Upper lobe of right lung (tissue), 1 donor: Measurements from ENCODE around the gene RGS3. TPM values are rescaled to one million over a fixed set of nuclear protein-coding genes. Genes with fewer than 3 reads are reported as not detected.

Experiments
- ATAC-seq: fragments of 200-7000 bp; cut with Tn5 transposase; one replicate; pipeline ENCODE4 v1.9.1; 2020; ENCODE audit warnings: mild to moderate bottlenecking, moderate library complexity
- DNase-seq: peaks from one replicate; pipeline ENCODE4 v3.0.0-alpha.2; 2020
- H3K27ac ChIP-seq: fragments of 200-600 bp; one replicate; pipeline ENCODE4 v1.8.0; 2022
- H3K27me3 ChIP-seq: fragments of 200-600 bp; one replicate; pipeline ENCODE4 v1.8.0; 2022; ENCODE audit warnings: mild to moderate bottlenecking
- H3K36me3 ChIP-seq: fragments of 200-600 bp; one replicate; pipeline ENCODE4 v1.8.0; 2022
- H3K4me1 ChIP-seq: fragments of 200-600 bp; one replicate; pipeline ENCODE4 v1.8.0; 2022
- H3K4me3 ChIP-seq: fragments of 200-600 bp; one replicate; pipeline ENCODE4 v1.8.0; 2022; ENCODE audit warnings: mild to moderate bottlenecking
- H3K9me3 ChIP-seq: fragments of 200-600 bp; one replicate; pipeline ENCODE4 v1.8.0; 2022
- intact Hi-C: fragments of 100-400 bp; cut with DNase I; formaldehyde crosslinking; loops from one replicate; pipeline ENCODE4 v1.11.0; 2022
- total RNA-seq: library from RNA; stranded (reverse); fragmentation: NEBNext Ultra II Directional; extraction: Animal tissue kit (Norgen Biotek cat#: 25700); gene quantifications from one replicate; pipeline ENCODE4 v1.2.1, GENCODE V29; 2021
- TF ChIP-seq, protein P1 (sequence below): fragments of 200-600 bp; IDR thresholded peaks from one replicate; pipeline ENCODE4 v1.8.0; 2022; ENCODE audit warnings: antibody characterized with exemption
- donor health status: DM: no; HTN: yes; CAD: no; lungs with severe emphysema.

RGS3 gene
- total RNA-seq, 1 donor from 2014 or later: 71.1 TPM

DNA sequence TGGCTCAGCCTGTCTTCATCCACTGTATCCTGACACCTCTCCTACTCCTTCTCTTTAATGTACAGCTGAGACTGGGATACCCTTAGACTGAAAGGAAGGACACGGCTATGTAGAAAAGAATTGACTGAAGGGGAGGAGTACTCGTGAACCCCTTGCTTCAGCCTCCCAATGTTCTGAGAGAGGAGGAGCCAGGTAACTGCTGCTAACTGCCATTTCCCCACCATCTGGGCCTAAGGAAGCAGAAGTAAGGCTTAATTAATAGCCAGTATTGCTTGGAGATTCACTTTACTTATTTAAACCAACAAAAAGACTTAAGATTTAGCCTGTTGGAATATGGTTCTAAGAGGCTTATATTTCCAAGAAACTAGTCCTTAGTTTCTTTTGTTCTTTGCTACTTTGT is 18.8 kb upstream of the RGS3 start:
- no peak for ATAC-seq
- intact Hi-C loops: loop anchor here (5.0 kb wide), 2 partner anchors 143 to 213 kb away; no protein-coding TSS in a partner anchor
- TF ChIP-seq, protein P1, sequence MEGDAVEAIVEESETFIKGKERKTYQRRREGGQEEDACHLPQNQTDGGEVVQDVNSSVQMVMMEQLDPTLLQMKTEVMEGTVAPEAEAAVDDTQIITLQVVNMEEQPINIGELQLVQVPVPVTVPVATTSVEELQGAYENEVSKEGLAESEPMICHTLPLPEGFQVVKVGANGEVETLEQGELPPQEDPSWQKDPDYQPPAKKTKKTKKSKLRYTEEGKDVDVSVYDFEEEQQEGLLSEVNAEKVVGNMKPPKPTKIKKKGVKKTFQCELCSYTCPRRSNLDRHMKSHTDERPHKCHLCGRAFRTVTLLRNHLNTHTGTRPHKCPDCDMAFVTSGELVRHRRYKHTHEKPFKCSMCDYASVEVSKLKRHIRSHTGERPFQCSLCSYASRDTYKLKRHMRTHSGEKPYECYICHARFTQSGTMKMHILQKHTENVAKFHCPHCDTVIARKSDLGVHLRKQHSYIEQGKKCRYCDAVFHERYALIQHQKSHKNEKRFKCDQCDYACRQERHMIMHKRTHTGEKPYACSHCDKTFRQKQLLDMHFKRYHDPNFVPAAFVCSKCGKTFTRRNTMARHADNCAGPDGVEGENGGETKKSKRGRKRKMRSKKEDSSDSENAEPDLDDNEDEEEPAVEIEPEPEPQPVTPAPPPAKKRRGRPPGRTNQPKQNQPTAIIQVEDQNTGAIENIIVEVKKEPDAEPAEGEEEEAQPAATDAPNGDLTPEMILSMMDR: no peak

DNA sequence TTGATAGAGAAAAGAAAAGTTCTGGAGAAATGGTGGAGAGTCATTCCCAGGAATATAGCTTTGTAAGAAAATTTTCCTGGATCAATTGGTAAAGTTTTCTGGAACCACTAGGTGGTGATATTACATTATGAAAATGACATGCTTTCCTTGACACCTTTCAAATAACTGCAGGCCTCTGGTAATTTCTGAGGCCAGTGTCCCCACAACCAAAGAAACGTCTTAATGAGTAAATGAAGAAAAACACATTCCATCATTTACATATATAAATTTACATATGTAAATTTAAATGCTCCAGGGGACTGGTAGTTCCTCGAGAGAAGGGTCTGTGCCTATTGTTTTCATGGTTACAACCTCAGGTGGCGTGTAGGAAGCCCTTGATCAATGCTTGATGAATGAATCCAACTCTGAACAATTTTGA is 17.2 kb upstream of the RGS3 start:
- H3K27ac ChIP-seq: no peak overlapping the region
- no peaks in the 10 kb centered on the region for H3K4me1 ChIP-seq
- DNase-seq (no peak), ATAC-seq (peak; percentile 67)
- TF ChIP-seq, protein P1: peak; percentile 78
- H3K9me3 ChIP-seq: no peaks in the 10 kb centered on the region
- no peak overlapping the region for H3K4me3 ChIP-seq
- no peaks in the 10 kb centered on the region for H3K36me3 ChIP-seq
- no peaks in the 10 kb centered on the region for H3K27me3 ChIP-seq
- intact Hi-C loops: loop anchor here (5.0 kb wide), 2 partner anchors 141 to 211 kb away; no protein-coding TSS in a partner anchor

More for the DNA sequence above, 18.8 kb upstream of the RGS3 start:
- Histone ChIP-seq H3K4me1 (no peaks in the 10 kb centered on the region), H3K9me3 (no peaks in the 10 kb centered on the region), H3K4me3 (no peak overlapping the region), H3K27me3 (no peaks in the 10 kb centered on the region), H3K36me3 (no peaks in the 10 kb centered on the region), H3K27ac (no peak overlapping the region)
- no peak for DNase-seq

DNA sequence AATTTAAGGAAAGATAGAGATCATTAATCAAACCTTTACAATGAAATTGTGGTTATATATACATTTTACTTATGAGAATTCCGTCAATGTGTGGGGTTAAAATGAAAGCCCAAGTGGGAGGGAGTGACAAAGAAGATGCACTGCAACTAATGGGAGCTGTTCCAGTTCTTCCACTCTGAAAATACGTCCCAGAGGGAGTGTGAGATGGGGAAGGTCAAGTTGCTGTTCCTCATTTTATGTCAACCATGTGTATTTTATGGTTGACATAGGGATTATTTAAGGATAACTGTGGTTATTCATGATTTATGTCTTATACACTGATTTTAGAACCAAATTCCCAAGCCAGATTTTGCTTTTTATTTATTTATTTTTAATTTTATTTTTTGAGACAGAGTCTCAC is 14.2 kb upstream of the RGS3 start:
- intact Hi-C loops: loop anchor here (5.0 kb wide), 2 partner anchors 138 to 208 kb away; no protein-coding TSS in a partner anchor
- no peak overlapping the region for H3K27ac ChIP-seq
- no peak overlapping the region for H3K4me3 ChIP-seq
- H3K9me3 ChIP-seq: no peaks in the 10 kb centered on the region
- ATAC-seq (no peak), DNase-seq (no peak)
- H3K4me1 ChIP-seq: peaks cover 6% of the 10 kb centered on the region
- no peaks in the 10 kb centered on the region for H3K27me3 ChIP-seq
- no peaks in the 10 kb centered on the region for H3K36me3 ChIP-seq
- TF ChIP-seq, protein P1: no peak

DNA sequence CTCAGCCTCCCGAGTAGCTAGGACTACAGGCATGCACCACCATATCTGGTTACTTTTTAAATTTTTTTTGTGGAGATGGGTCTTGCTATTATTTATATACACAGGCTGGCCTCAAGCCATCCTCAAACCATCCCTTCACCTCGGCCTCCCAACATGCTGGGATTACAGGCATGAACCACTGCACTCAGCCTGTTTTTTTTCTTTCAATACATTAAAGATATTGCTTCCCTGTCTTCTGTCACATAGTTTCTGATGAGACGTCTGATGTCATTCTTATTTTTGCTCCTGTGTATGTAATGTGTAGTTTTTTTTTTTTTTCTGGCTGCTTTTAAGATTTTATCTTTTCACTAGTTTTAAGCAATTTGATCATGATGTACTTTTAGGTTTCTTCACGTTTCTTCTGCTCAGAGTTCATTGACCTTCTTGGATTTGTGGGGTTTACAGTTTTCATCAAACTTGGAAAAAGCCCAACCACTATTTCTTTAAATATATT is 11.4 kb upstream of the RGS3 start:
- H3K36me3 ChIP-seq: no peaks in the 10 kb centered on the region
- H3K9me3 ChIP-seq: no peaks in the 10 kb centered on the region
- H3K27ac ChIP-seq: no peak overlapping the region
- no peak for ATAC-seq
- H3K4me3 ChIP-seq: no peak overlapping the region
- DNase-seq: no peak
- peaks cover 28% of the 10 kb centered on the region for H3K4me1 ChIP-seq
- intact Hi-C loops: no loop called here
- TF ChIP-seq, protein P1: no peak
- no peaks in the 10 kb centered on the region for H3K27me3 ChIP-seq

DNA sequence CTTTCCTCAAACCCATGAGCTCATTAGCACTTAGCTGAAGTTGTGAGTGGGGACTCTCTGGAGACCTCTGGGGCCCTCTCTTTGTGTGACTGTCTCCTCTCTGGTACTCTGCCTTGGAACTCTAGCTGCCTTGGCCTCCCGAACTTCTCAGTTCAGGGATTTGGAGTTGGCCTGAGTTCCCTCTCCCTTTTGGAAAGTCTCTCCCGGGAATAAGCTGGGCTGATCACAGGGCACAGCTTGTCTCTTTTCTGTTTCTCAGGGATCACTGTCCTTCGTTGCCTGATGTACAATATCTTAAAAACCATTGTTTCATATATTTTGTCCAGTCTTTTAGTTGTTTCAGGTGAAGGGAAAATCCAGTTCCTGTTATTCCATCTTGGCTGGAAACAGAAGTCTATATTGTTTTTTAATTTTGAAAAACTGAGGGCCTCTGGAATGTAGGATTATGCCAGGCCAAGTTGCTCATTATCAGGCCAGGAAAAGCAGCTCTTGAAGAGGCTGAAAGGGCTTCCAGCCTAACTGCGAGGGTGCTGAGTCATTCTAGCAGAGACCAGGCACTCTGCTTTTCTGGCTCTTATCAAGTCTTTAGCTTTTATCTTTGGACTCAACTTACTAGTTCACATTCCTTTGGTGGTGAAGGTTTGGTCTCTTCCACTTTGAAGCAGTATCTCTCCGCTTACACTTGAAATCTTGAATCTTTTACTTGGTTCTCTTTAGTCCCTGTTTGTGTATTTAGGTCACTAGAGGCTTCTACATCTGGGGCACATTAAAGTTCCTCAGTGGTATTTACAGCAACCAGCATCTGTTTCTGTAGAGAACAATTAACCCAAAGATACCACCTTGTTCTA is 8.4 kb upstream of the RGS3 start:
- H3K27ac ChIP-seq: peak overlapping the region; percentile 92
- ATAC-seq (peak; percentile 94), DNase-seq (no peak)
- H3K4me3 ChIP-seq: no peak overlapping the region
- no peaks in the 10 kb centered on the region for H3K9me3 ChIP-seq
- peaks cover 28% of the 10 kb centered on the region for H3K4me1 ChIP-seq
- intact Hi-C loops: no loop called here
- TF ChIP-seq, protein P1: no peak
- no peaks in the 10 kb centered on the region for H3K27me3 ChIP-seq
- no peaks in the 10 kb centered on the region for H3K36me3 ChIP-seq
